OCI-M2 (cell line): ENCODE results near the gene CREB5.

Source experiments
- DNase-seq: peaks from one replicate; lab custom pipeline; 2025; ENCODE audit not compliant: unreplicated experiment; lab: John Stamatoyannopoulos, UW

Gene CREB5

GRCh38 chr7:28631995-28632394, 219.7 kb downstream of the CREB5 start:
- no peak for DNase-seq

GRCh38 chr7:28638914-28639313, 226.6 kb downstream of the CREB5 start:
- DNase-seq, result no peak

GRCh38 chr7:28640001-28640400, 227.7 kb downstream of the CREB5 start:
- DNase-seq, result no peak

- no peak for DNase-seq
These were observed 229.6 kb downstream of the CREB5 start for GRCh38 chr7:28641752-28642545.

GRCh38 chr7:28643188-28643569, 230.9 kb downstream of the CREB5 start:
- no peak for DNase-seq

GRCh38 chr7:28643584-28644340, 231.4 kb downstream of the CREB5 start:
- DNase-seq, result no peak

- no peak for DNase-seq
These were observed 233.5 kb downstream of the CREB5 start for GRCh38 chr7:28645866-28646265.

GRCh38 chr7:28646376-28647075, 234.2 kb downstream of the CREB5 start:
- no peak for DNase-seq

- DNase-seq, result no peak
These were observed 234.7 kb downstream of the CREB5 start for GRCh38 chr7:28647076-28647421.

- DNase-seq, result no peak
These were observed 236.9 kb downstream of the CREB5 start for GRCh38 chr7:28649189-28649588.

GRCh38 chr7:28649811-28650210, 237.5 kb downstream of the CREB5 start:
- DNase-seq, result no peak

- no peak for DNase-seq
These were observed 241.8 kb downstream of the CREB5 start for GRCh38 chr7:28654110-28654509.

- no peak for DNase-seq
These were observed 244.2 kb downstream of the CREB5 start for GRCh38 chr7:28656529-28656928.

- no peak for DNase-seq
These were observed 246.1 kb downstream of the CREB5 start for GRCh38 chr7:28658381-28658780.

- no peak for DNase-seq
These were observed 247.8 kb downstream of the CREB5 start for GRCh38 chr7:28660132-28660531.

GRCh38 chr7:28661826-28662595, 249.7 kb downstream of the CREB5 start:
- no peak for DNase-seq

- no peak for DNase-seq
These were observed 253.8 kb downstream of the CREB5 start for GRCh38 chr7:28666154-28666553.

GRCh38 chr7:28668085-28668484, 255.8 kb downstream of the CREB5 start:
- DNase-seq, result no peak

- no peak for DNase-seq
These were observed 257.0 kb downstream of the CREB5 start for GRCh38 chr7:28669330-28669729.

- no peak for DNase-seq
These were observed 259.2 kb downstream of the CREB5 start for GRCh38 chr7:28671526-28671925.

- no peak for DNase-seq
These were observed 260.1 kb downstream of the CREB5 start for GRCh38 chr7:28672397-28672797.
